Activated T-cell treated with anti-CD3 and anti-CD28 coated beads, Interleukin-2, amount 50 U/mL, for 24 hours (primary cell): ENCODE measurements around the gene EIF4H.
A peak's percentile ranks its signal among the peaks of the same experiment; 100 is the strongest.
"Not testable (repeated sequence)": the region's sequence is repeated elsewhere in the genome, so short reads cannot be mapped to it uniquely, and the experiment has no call there.

Experiments used
- DNase-seq: peaks from one replicate; pipeline ENCODE4 v3.0.0-alpha.2; 2020
- H3K27ac Mint-ChIP-seq: 2 replicates; pipeline ENCODE4 v1.8.0; 2020; ENCODE audit warnings: mild to moderate bottlenecking, mixed read lengths
- H3K27me3 Mint-ChIP-seq: 2 replicates; pipeline ENCODE4 v1.8.0; 2020; ENCODE audit warnings: mixed read lengths
- H3K36me3 Mint-ChIP-seq: 2 replicates; pipeline ENCODE4 v1.8.0; 2020; ENCODE audit warnings: low read depth, mixed read lengths
- H3K4me1 Mint-ChIP-seq: 2 replicates; pipeline ENCODE4 v1.8.0; 2020; ENCODE audit warnings: low read depth, mixed read lengths
- H3K4me3 Mint-ChIP-seq: 2 replicates; pipeline ENCODE4 v1.8.0; 2020; ENCODE audit warnings: mild to moderate bottlenecking, moderate library complexity, mixed read lengths
- H3K9me3 Mint-ChIP-seq: 2 replicates; pipeline ENCODE4 v1.8.0; 2020; ENCODE audit warnings: mixed read lengths

EIF4H gene

GRCh38 chr7:74157605-74158004 is 16.6 kb upstream of the EIF4H start:
- Mint-ChIP-seq H3K4me1 (no peaks in the 10 kb centered on the region), H3K27me3 (no peaks in the 10 kb centered on the region), H3K4me3 (no peak overlapping the region), H3K27ac (no peak overlapping the region), H3K9me3 (no peaks in the 10 kb centered on the region), H3K36me3 (no peaks in the 10 kb centered on the region)
- DNase-seq: no peak

DNA sequence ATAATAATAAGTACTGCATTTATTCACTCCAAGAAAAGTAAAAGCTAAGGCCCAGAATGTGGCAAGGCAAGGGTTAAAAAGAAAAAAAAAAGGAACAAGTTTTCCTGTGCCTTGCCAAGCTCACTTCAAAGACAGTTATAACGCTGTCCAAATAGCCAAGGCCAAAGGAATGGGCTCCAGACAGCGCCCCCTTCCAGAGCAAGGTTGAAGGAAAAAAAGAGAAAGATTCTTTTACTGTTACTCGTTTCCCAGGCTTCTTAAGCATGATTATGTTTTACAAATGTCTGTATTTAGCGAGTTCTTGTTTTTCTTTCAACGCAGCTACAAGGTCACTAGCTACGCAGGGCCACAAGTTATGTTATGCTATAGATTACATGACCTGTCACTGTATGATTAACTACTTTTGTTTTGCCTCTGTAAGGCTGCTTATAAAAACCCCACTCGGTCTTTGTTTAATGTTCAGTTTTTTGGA is 9.1 kb upstream of the EIF4H start:
- DNase-seq: no peak
- Mint-ChIP-seq H3K27ac (no peak overlapping the region), H3K36me3 (no peaks in the 10 kb centered on the region), H3K4me3 (no peak overlapping the region), H3K27me3 (no peaks in the 10 kb centered on the region), H3K9me3 (no peaks in the 10 kb centered on the region), H3K4me1 (no peaks in the 10 kb centered on the region)

GRCh38 chr7:74165867-74166593 is 8.1 kb upstream of the EIF4H start:
- no peak for DNase-seq
- Mint-ChIP-seq H3K27me3 (no peaks in the 10 kb centered on the region), H3K36me3 (no peaks in the 10 kb centered on the region), H3K27ac (no peak overlapping the region), H3K9me3 (no peaks in the 10 kb centered on the region), H3K4me1 (no peaks in the 10 kb centered on the region), H3K4me3 (no peak overlapping the region)

DNA sequence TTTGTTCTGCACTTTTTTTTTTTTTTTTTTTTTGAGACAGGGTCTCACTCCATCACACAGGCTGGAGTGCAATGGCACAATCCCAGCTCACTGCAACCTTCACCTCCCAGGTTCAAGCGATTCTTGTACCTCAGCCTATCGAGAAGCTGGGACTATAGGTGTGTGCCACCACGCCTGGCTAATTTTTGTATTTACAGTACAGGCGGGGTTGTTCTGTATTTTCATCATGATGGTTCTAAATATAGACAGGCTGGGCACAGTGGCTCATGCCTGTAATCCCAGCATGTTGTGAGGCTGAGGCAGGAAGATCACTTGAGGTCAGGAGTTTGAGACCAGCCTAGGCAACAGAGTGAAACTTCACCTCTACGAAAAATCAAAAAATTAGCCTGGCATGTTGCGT is 6.8 kb upstream of the EIF4H start:
- H3K27ac Mint-ChIP-seq, H3K9me3 Mint-ChIP-seq, H3K27me3 Mint-ChIP-seq, H3K4me1 Mint-ChIP-seq, H3K4me3 Mint-ChIP-seq, DNase-seq, H3K36me3 Mint-ChIP-seq: not testable (repeated sequence)

DNA sequence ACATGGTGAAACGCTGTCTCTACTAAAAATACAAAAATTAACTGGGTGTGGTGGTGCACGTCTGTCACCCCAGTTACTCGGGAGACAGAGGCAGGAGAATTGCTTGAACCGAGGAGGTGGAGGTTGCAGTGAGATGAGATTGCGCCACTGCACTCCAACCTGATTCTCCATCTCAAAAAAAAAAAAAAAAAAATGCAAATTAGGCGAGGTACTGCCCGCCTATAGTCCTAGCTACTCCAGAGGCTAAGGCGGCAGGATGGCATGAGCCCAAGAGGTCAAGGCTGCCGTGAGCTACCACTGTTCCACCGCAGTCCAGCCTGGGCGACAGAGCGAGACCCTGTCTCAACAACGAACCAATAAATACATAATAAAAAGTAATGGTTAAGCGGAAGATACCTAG is 1.1 kb upstream of the EIF4H start:
- no peak for DNase-seq
- Mint-ChIP-seq H3K27ac (peak overlapping the region; percentile 93), H3K36me3 (peaks cover 38% of the 10 kb centered on the region), H3K4me1 (peaks cover 40% of the 10 kb centered on the region), H3K4me3 (peak overlapping the region; percentile 89), H3K27me3 (no peaks in the 10 kb centered on the region), H3K9me3 (no peaks in the 10 kb centered on the region)

DNA sequence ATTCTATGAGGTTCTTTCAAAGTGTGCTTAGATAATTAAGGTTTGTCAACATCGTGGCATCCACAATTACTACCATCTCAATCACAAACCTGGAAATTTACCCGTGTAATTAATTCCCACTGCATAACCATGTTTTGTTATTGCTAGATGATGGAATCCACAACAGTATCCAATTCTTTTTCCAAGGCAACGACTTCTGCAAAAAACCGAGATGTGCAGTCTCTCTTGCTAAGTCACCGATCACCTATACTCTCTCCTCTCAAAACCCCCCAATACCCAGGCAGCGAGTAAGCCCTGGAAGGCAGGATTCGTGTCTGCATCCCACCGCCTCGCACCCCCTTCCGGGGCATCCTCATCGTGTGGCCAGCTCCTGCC is 678 bp upstream of the EIF4H start:
- Mint-ChIP-seq H3K9me3 (no peaks in the 10 kb centered on the region), H3K4me1 (peaks cover 44% of the 10 kb centered on the region), H3K27me3 (no peaks in the 10 kb centered on the region), H3K4me3 (peak overlapping the region; percentile 89), H3K27ac (peak overlapping the region; percentile 93), H3K36me3 (peaks cover 42% of the 10 kb centered on the region)
- DNase-seq: no peak

DNA sequence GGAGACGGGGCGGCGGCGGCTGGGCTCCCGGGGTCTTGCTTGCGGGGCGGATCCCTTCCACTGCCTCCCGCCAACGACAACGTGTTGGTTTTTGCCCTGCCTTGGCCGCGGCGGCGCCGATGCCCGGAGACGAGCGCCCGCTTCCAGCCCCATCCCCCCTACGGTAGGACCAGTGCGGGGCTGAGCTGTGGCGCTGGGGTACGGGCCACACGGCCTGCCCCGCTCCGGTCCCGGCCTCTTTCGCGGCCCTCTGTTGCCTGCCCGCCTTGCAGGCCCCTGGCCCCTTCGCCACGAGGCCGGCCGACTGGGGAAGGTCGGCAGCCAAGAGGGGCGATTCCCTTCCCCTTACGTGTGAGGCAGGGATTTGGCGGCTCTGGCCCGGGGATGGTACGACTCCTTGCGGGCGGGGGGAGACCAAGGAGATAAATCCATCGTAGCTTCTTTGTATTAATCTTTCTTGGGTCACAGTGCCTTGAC is 488 bp downstream of the EIF4H start:
- Mint-ChIP-seq H3K36me3 (peaks cover 53% of the 10 kb centered on the region), H3K4me3 (peak overlapping the region; percentile 92), H3K27ac (peak overlapping the region; percentile 95), H3K27me3 (no peaks in the 10 kb centered on the region), H3K9me3 (no peaks in the 10 kb centered on the region), H3K4me1 (peaks cover 54% of the 10 kb centered on the region)
- DNase-seq: no peak

- H3K9me3 Mint-ChIP-seq: no peaks in the 10 kb centered on the region
- peak overlapping the region; percentile 92 for H3K4me3 Mint-ChIP-seq
- DNase-seq: no peak
- no peaks in the 10 kb centered on the region for H3K27me3 Mint-ChIP-seq
- peak overlapping the region; percentile 95 for H3K27ac Mint-ChIP-seq
- peaks cover 60% of the 10 kb centered on the region for H3K36me3 Mint-ChIP-seq
- H3K4me1 Mint-ChIP-seq: peaks cover 61% of the 10 kb centered on the region
These were observed 1.2 kb downstream of the EIF4H start for GRCh38 chr7:74175340-74175739.

- Mint-ChIP-seq H3K9me3 (no peaks in the 10 kb centered on the region), H3K4me1 (peaks cover 72% of the 10 kb centered on the region), H3K4me3 (peak overlapping the region; percentile 92), H3K36me3 (peaks cover 72% of the 10 kb centered on the region), H3K27ac (peak overlapping the region; percentile 95), H3K27me3 (no peaks in the 10 kb centered on the region)
- DNase-seq: no peak
These were observed 2.4 kb downstream of the EIF4H start for GRCh38 chr7:74176555-74176954.

- Mint-ChIP-seq H3K27me3 (no peaks in the 10 kb centered on the region), H3K4me1 (peaks cover 79% of the 10 kb centered on the region), H3K36me3 (peaks cover 89% of the 10 kb centered on the region), H3K27ac (peak overlapping the region; percentile 91), H3K4me3 (peak overlapping the region; percentile 58), H3K9me3 (no peaks in the 10 kb centered on the region)
- DNase-seq: no peak
These were observed 4.5 kb downstream of the EIF4H start for GRCh38 chr7:74178632-74179031.

DNA sequence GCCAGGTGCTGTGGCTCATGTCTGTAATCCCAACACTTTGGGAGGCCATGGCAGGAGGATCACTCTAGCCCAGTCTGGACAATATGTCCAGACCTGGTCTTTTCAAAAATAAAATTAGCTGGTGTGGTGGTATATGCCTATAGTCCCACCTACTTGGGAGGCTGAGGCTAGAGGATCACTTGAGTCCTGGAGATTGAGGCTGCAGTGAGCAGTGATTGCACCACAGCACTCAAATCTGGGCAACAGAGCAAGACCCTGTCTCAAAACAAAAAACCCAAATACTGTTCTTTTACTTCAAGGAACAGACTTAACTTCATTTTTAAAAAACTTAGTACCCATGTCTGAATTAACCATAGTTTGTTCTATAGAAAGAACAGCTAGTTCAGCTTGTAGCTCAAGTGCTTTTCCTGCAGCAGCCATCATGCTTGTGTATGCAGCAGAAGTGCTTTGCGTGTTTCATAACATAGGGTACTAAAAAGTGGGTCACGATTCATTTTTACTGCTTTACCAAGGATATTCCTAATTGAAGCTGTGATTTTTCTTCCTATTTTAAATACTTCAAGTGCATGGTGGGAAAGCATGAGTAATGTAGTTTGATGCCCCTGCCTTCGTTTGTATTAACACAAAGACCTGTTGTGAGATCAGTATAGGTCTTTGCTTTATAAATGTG is 5.9 kb downstream of the EIF4H start:
- Mint-ChIP-seq H3K27ac (peak overlapping the region; percentile 76), H3K27me3 (no peaks in the 10 kb centered on the region), H3K9me3 (no peaks in the 10 kb centered on the region), H3K36me3 (peaks cover 98% of the 10 kb centered on the region), H3K4me1 (peaks cover 92% of the 10 kb centered on the region), H3K4me3 (no peak overlapping the region)
- DNase-seq: no peak

DNA sequence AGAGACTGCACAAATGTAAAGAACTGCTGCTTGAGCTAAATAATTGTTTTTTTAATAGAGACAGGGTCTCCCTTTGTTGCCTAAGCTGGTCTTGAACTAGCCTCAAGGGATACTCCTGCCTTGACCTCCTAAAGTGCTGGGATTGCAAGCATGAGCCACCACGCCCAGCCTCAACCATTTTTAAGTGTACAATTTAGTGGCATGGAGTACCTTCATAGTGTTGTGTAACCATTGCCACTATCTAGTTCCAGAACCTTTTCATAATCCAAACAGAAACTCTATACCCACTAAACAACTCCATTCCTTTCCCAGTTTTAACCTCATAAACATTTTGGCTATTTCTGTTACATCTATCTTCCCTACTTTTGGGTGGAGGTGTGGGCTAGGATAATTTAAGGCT is 6.7 kb downstream of the EIF4H start:
- DNase-seq: no peak
- Mint-ChIP-seq H3K4me3 (no peak overlapping the region), H3K27ac (peak overlapping the region; percentile 76), H3K4me1 (peaks cover 97% of the 10 kb centered on the region), H3K9me3 (no peaks in the 10 kb centered on the region), H3K36me3 (peaks cover 98% of the 10 kb centered on the region), H3K27me3 (no peaks in the 10 kb centered on the region)

DNA sequence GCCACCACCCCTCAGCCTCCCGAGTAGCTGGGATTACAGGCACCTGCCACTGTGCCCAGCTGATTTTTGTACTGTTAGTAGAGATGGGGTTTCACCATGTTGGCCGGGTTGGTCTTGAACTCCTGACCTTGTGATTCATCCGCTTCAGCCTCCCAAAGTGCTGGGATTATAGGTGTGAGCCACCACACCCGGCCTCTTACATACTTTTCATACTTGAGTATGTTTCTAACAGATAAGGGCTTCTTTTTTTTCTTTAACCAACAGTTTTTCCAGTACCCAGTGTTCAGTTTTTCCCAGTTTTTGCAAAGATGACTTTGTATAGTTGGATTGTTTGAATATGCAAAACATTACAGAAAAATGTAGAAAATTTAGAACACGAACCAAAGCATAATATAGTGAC is 7.7 kb downstream of the EIF4H start:
- Mint-ChIP-seq H3K4me3 (no peak overlapping the region), H3K4me1 (peaks cover 93% of the 10 kb centered on the region), H3K36me3 (peaks cover 97% of the 10 kb centered on the region), H3K27ac (peak overlapping the region; percentile 79), H3K27me3 (no peaks in the 10 kb centered on the region), H3K9me3 (no peaks in the 10 kb centered on the region)
- DNase-seq: no peak

GRCh38 chr7:74182453-74183090 is 8.4 kb downstream of the EIF4H start:
- Mint-ChIP-seq H3K27me3 (no peaks in the 10 kb centered on the region), H3K9me3 (no peaks in the 10 kb centered on the region), H3K4me1 (peaks cover 90% of the 10 kb centered on the region), H3K27ac (peak overlapping the region; percentile 79), H3K4me3 (peak overlapping the region; percentile 11), H3K36me3 (peaks cover 98% of the 10 kb centered on the region)
- no peak for DNase-seq

- Mint-ChIP-seq H3K27me3 (no peaks in the 10 kb centered on the region), H3K27ac (peak overlapping the region; percentile 79), H3K36me3 (peaks cover 98% of the 10 kb centered on the region), H3K9me3 (no peaks in the 10 kb centered on the region), H3K4me3 (no peak overlapping the region), H3K4me1 (peaks cover 87% of the 10 kb centered on the region)
- DNase-seq: no peak
These were observed 9.0 kb downstream of the EIF4H start for GRCh38 chr7:74183142-74183541.
